Small intestine (tissue), 7 donors: ENCODE results near the gene IGFL4. TPM values are rescaled to one million over a fixed set of nuclear protein-coding genes. Genes with fewer than 3 reads are reported as not detected.

Experiments used
- DNase-seq, 2 donors: peaks; one replicate each; pipeline versions ENCODE4 v3.0.0 to v3.0.0-alpha.2; 2013
- FAIRE-seq: peaks from 2 replicates; lab custom pipeline; 2012; peaks lifted over from hg19 to GRCh38; lab: Jason Lieb, UNC
- H3K27ac ChIP-seq, 3 donors: one replicate each; pipeline ENCODE4 v1.5.1; 2013; ENCODE audit warnings: low read length in 2 of 3, mild to moderate bottlenecking in 2 of 3, control low read depth in 1 of 3, inconsistent platforms in 1 of 3, low read depth in 1 of 3, moderate library complexity in 1 of 3
- H3K27me3 ChIP-seq, 3 donors: one replicate each; pipeline ENCODE4 v1.6.1; 2013; ENCODE audit warnings: low read length in 3 of 3, inconsistent platforms in 1 of 3; ENCODE audit not compliant: control insufficient read depth in 3 of 3, insufficient read depth in 3 of 3
- H3K36me3 ChIP-seq, 3 donors: one replicate each; pipeline ENCODE4 v1.6.1; 2013; ENCODE audit warnings: low read length in 3 of 3, inconsistent platforms in 1 of 3, low read depth in 1 of 3, mild to moderate bottlenecking in 1 of 3, moderate library complexity in 1 of 3; ENCODE audit not compliant: control insufficient read depth in 3 of 3, insufficient read depth in 2 of 3
- H3K4me1 ChIP-seq, 3 donors: one replicate each; pipeline ENCODE4 v1.6.1; 2013; ENCODE audit warnings: low read length in 2 of 3, inconsistent platforms in 1 of 3, low read depth in 1 of 3, mild to moderate bottlenecking in 1 of 3, moderate library complexity in 1 of 3; ENCODE audit not compliant: control insufficient read depth in 3 of 3, insufficient read depth in 2 of 3
- H3K4me3 ChIP-seq, 3 donors: one replicate each; pipeline ENCODE4 v1.5.1; 2013; ENCODE audit warnings: low read length in 3 of 3, control low read depth in 1 of 3, inconsistent platforms in 1 of 3, low read depth in 1 of 3, mild to moderate bottlenecking in 1 of 3, moderate library complexity in 1 of 3
- H3K9me3 ChIP-seq, 2 donors: one replicate each; pipeline ENCODE4 v1.6.1; 2013; ENCODE audit warnings: low read depth in 1 of 2, low read length in 1 of 2; ENCODE audit not compliant: control insufficient read depth in 2 of 2, insufficient read depth in 1 of 2
- WGBS, 3 donors: extraction: QIAGEN DNeasy Blood & Tissue Kit; methylation state at CpG; one replicate each; pipeline ENCODE4 v1.1.7; 2013; 5-methylcytosine and 5-hydroxymethylcytosine counted together
- polyA plus RNA-seq, 4 donors: library from polyadenylated mRNA; stranded (reverse) in 3 of 4; unstranded in 1 of 4; fragments of 200-250 nt in 3 of 4; fragments of 120-200 nt in 1 of 4; gene quantifications; one replicate each; pipeline versions ENCODE4 v1.2.1 to v1.2.3, GENCODE V29; 2013
- donor health status: healthy with polysubstance abuse.
- donor health status: control.
- donor health status: control.
- donor health status: Bipolar disorder and iron deficiency.
- donor health status: healthy.

IGFL4 gene
- polyA plus RNA-seq, 4 donors, result 0.03 to 1.2 TPM; not detected in 2

DNA sequence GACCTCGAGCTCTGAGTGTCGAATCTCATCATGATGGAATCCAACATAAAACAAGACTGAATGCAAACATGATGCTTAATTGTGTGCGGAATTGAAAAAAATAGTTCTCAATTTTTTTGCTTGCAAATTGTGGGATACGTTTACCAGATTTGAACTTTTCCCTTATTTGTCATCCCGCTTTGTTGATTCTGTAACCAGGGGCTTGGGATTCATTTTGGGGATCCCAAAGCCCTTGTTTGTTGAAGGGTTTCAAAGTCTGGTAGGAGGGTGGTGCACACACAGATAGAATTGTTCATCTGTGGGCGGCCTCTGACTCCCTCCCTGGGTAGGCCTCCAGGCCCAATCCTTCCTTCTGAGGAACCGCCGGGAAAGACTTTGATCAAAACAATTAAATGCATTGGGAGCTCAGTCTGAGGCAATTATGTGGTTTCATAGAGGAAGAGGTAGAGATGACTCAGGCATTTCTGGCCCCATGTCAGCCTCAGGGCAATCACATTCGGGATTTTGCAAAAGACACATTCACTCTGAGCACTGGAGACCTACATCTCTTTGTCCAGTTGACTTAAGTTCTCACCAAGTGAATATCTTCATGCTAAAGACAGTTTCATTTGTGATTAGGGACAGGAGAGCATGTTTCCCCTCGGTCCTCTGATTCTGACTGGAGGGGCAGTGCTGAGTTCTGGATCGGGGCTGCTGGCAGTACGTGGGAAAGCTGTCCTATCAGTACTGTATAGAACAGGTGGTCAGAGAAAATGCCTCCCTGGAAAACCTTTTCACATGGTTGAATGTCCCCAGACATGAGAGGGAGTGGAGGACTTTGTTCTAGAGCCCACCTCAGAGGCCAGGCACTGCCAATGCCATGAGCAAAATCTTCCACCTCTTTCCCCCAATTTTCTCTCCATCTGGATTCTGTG lies 27.8 kb upstream of the IGFL4 start:
- Histone ChIP-seq H3K27ac (no peak overlapping the region), H3K4me1 (peaks cover 0 to 4% (median 0%) of the 10 kb centered on the region in 3 donors), H3K9me3 (no peaks in the 10 kb centered on the region), H3K36me3 (no peaks in the 10 kb centered on the region), H3K4me3 (no peak overlapping the region), H3K27me3 (peaks cover 0 to 12% (median 10%) of the 10 kb centered on the region in 3 donors)
- FAIRE-seq (no peak), DNase-seq (peak; percentile 65 to 71)
- 20 to 44% (median 35%) methylated on average over 12 of the region's 12 CpGs for WGBS, 3 donors

DNA sequence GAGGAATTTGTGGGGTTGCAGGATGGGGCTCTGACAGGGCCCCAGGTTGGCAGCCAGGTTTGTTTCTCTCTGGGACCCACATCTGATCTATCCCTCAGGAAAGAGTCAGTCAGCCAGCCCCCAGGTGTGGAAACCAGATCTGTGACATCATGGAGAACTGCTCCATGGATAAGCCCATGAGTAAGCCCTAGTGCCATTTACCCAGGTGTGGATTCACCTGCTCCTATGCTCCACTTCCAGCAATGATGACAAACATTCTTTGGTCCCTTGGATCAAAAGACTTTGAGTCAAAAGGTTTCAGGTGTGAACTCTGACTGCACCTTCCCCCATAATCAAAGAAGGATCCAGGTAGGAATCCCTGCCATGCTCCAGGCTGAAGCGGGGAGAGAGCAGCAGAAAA lies 26.9 kb upstream of the IGFL4 start:
- no peak for FAIRE-seq
- no peaks in the 10 kb centered on the region for H3K9me3 ChIP-seq
- peaks cover 0 to 4% (median 0%) of the 10 kb centered on the region in 3 donors for H3K4me1 ChIP-seq
- 67 to 92% (median 84%) methylated on average over 1 of the region's 1 CpG for WGBS, 3 donors
- no peaks in the 10 kb centered on the region for H3K36me3 ChIP-seq
- H3K27ac ChIP-seq, result no peak overlapping the region
- DNase-seq, result no peak
- H3K4me3 ChIP-seq, result no peak overlapping the region
- peaks cover 0 to 12% (median 10%) of the 10 kb centered on the region in 3 donors for H3K27me3 ChIP-seq

- no peak for FAIRE-seq
- 82 to 92% (median 86%) methylated on average over 1 of the region's 1 CpG for WGBS, 3 donors
Observed at GRCh38 chr19:46066471-46066870, 25.7 kb upstream of the IGFL4 start.

DNA sequence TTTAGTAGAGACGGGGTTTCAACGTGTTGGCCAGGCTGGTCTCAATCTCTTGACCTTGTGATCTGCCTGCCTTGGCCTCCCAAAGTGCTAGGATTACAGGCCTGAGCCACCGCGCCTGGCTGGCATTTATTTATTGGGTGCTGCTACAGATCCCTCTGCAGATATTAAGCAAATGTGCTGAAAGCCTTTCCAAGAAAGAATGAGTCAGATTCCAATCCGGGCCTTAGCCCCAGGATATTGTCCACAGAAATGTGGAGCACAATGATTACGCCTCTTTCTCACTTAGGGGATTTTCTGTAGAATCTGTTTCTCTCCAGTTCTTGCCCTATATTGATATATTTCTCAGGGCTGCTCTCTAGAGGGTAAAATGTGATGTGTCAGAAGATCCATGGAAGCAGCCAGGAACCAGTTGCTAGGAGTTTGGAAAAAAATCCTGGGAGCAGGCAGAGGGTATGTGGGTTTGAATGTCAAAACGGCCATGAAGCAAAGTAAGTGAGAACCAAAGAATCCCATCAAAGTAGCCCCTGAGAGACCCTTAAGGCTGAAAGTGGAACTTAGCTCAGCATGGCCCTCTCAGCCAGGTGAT lies 24.8 kb upstream of the IGFL4 start:
- DNase-seq, result no peak
- Histone ChIP-seq H3K4me3 (no peak overlapping the region), H3K36me3 (no peaks in the 10 kb centered on the region), H3K4me1 (peaks cover 0 to 4% (median 0%) of the 10 kb centered on the region in 3 donors), H3K27ac (no peak overlapping the region), H3K9me3 (no peaks in the 10 kb centered on the region), H3K27me3 (peaks cover 0 to 8% (median 7%) of the 10 kb centered on the region in 3 donors)
- FAIRE-seq, result no peak
- 65 to 70% (median 67%) methylated on average over 7 of the region's 7 CpGs for WGBS, 3 donors

More at GRCh38 chr19:46066471-46066870, 25.7 kb upstream of the IGFL4 start:
- Histone ChIP-seq H3K27ac (no peak overlapping the region), H3K9me3 (no peaks in the 10 kb centered on the region), H3K36me3 (no peaks in the 10 kb centered on the region), H3K4me3 (no peak overlapping the region), H3K4me1 (peaks cover 0 to 4% (median 0%) of the 10 kb centered on the region in 3 donors), H3K27me3 (peaks cover 0 to 12% (median 8%) of the 10 kb centered on the region in 3 donors)
- no peak for DNase-seq

DNA sequence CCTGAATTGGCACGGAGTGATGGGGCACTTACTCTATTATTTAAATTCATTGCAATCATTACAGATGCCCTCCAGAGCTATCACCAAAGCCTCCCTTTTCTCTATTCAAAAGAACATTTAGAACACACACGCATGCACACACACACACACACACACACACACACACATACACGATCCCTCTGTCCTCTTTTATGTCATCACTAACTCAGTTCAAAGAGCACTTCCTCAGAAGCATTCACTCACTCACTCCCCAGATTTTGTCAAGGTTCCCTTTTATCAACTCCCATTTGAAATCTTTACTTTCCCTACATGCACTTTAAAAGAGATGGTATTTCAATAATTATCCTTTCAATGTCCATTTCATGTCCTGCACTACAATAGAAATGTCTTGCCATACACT lies 22.4 kb upstream of the IGFL4 start:
- no peaks in the 10 kb centered on the region for H3K36me3 ChIP-seq
- H3K9me3 ChIP-seq, result peaks cover 0 to 3% of the 10 kb centered on the region in 2 donors
- H3K27ac ChIP-seq, result no peak overlapping the region
- no peaks in the 10 kb centered on the region for H3K4me1 ChIP-seq
- DNase-seq (no peak), FAIRE-seq (no peak)
- no peak overlapping the region for H3K4me3 ChIP-seq
- peaks cover 0 to 7% (median 6%) of the 10 kb centered on the region in 3 donors for H3K27me3 ChIP-seq
- 50 to 66% (median 56%) methylated on average over 3 of the region's 3 CpGs for WGBS, 3 donors

DNA sequence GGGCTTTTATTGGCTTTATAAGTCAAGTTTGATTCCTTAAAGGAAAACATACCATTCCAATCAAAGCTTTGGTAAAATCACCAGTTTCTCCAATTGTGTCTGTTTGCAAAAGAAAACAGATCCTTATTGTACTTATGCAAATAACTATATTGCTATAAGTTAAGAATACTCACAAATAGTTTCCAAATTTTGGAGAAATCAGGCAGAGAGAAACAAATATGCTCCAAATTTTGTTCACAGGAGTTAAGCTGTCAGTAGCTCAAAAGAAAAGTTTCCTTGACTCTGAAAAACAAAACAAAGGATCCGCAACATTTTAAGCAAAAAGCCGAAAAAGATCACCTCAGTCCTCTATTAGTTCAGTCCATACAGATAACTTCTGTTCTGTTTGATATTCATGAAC lies 19.2 kb upstream of the IGFL4 start:
- Histone ChIP-seq H3K36me3 (no peaks in the 10 kb centered on the region), H3K27me3 (peaks cover 0 to under 1% (median 0%) of the 10 kb centered on the region in 3 donors), H3K27ac (no peak overlapping the region), H3K9me3 (peaks cover 0 to 3% of the 10 kb centered on the region in 2 donors), H3K4me3 (no peak overlapping the region), H3K4me1 (no peaks in the 10 kb centered on the region)
- no peak for DNase-seq
- no peak for FAIRE-seq
- whole genome bisulfite sequencing, 3 donors, result 93 to 99% (median 94%) methylated on average over 2 of the region's 2 CpGs

DNA sequence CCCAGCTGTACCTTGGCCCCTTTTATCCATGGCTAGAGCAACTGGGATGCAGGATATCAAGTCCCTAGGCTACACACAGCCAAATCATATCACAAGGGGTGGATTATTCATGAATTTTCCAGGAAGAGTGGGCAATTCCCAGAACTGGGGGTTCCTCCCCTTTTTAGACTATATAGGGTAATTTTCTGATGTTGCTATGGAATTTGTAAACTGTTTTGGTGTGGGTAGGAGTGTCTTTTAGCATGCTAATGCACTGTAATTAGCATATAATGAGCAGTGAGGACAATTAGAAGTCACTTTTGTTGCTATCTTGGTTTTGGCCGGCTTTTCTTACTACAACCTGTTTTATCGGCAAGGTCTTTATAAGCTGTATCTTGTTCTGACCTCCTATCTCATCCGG lies 18.0 kb upstream of the IGFL4 start:
- FAIRE-seq, result no peak
- 93 to 95% (median 95%) methylated on average over 3 of the region's 3 CpGs for WGBS, 3 donors
- H3K9me3 ChIP-seq, result peaks cover 0 to 3% of the 10 kb centered on the region in 2 donors

GRCh38 chr19:46056536-46056935 lies 15.7 kb upstream of the IGFL4 start:
- H3K4me3 ChIP-seq, result no peak overlapping the region
- no peak for DNase-seq
- no peaks in the 10 kb centered on the region for H3K36me3 ChIP-seq
- H3K27ac ChIP-seq, result no peak overlapping the region
- H3K27me3 ChIP-seq, result peaks cover 0 to 2% (median 0%) of the 10 kb centered on the region in 3 donors
- peaks cover 0 to 3% of the 10 kb centered on the region in 2 donors for H3K9me3 ChIP-seq
- WGBS, 3 donors, result 51 to 65% (median 64%) methylated on average over 4 of the region's 4 CpGs
- FAIRE-seq, result no peak
- no peaks in the 10 kb centered on the region for H3K4me1 ChIP-seq

More for the DNA sequence above, 18.0 kb upstream of the IGFL4 start:
- H3K27me3 ChIP-seq, result peaks cover 0 to 2% (median 0%) of the 10 kb centered on the region in 3 donors
- H3K4me3 ChIP-seq, result no peak overlapping the region
- no peaks in the 10 kb centered on the region for H3K36me3 ChIP-seq
- DNase-seq, result no peak
- no peaks in the 10 kb centered on the region for H3K4me1 ChIP-seq
- no peak overlapping the region for H3K27ac ChIP-seq
